Endothelial cell of umbilical vein (primary cell): ENCODE results near the gene DNAJC30.

Source experiments
- CTCF ChIP-seq, 2 donors: IDR thresholded peaks; 1 replicate in 1 of 2; 2 replicates in 1 of 2; pipeline ENCODE4 v1.5.1; 2011; ENCODE audit warnings: low read length in 2 of 2, mild to moderate bottlenecking in 2 of 2, moderate library complexity in 2 of 2, control low read depth in 1 of 2, inconsistent platforms in 1 of 2, low read depth in 1 of 2; ENCODE audit not compliant: insufficient read depth in 1 of 2; ENCODE audit errors: extremely low read depth in 1 of 2
- EZH2 ChIP-seq: IDR thresholded peaks from 2 replicates; pipeline ENCODE4 v1.6.1; 2012; ENCODE audit warnings: borderline replicate concordance, low read depth, mild to moderate bottlenecking, moderate library complexity, low read length, inconsistent platforms; ENCODE audit not compliant: severe bottlenecking
- JUN ChIP-seq: IDR thresholded peaks from 2 replicates; pipeline ENCODE4 v1.6.1; 2011; ENCODE audit warnings: borderline replicate concordance, low read depth; ENCODE audit not compliant: insufficient read length, insufficient read depth
- MAX ChIP-seq: IDR thresholded peaks from 2 replicates; pipeline ENCODE4 v1.6.1; 2011; ENCODE audit not compliant: insufficient read depth, insufficient read length
- MYC ChIP-seq: IDR thresholded peaks from one replicate; pipeline ENCODE4 v1.6.1; 2011; ENCODE audit warnings: mild to moderate bottlenecking, low read depth, low read length
- POLR2A ChIP-seq: IDR thresholded peaks from 2 replicates; pipeline ENCODE4 v1.6.1; 2012; ENCODE audit warnings: low read depth, mild to moderate bottlenecking, control low read depth, low read length
- POLR2AphosphoS5 ChIP-seq: IDR thresholded peaks from 2 replicates; pipeline ENCODE4 v1.6.1; 2012; ENCODE audit warnings: low read depth, mild to moderate bottlenecking, control low read depth, low read length, moderate library complexity; ENCODE audit not compliant: insufficient read depth

GRCh38 chr7:73716318-73716890 lies 33.2 kb upstream of the DNAJC30 start:
- TF ChIP-seq POLR2A, result no peak
- TF ChIP-seq MYC, result no peak
- TF ChIP-seq CTCF (IDR thresholded peaks at IDR 0.05; ENCODE audit: extremely low read depth in 1 of 2, insufficient read depth in 1 of 2, low read depth in 1 of 2, low read length in 2 of 2), result no peak
- no peak for TF ChIP-seq EZH2
- TF ChIP-seq POLR2AphosphoS5, result no peak
- TF ChIP-seq MAX, result no peak
- no peak for TF ChIP-seq JUN
